ENCODE results near the gene ZFC3H1.

GRCh38 chr12:71671816-71672215 lies 8.2 kb upstream of the ZFC3H1 start:
- no peak for TF ChIP-seq CTCF (IDR thresholded peaks at IDR 0.05)
- no peak for TF ChIP-seq POLR2A (IDR thresholded peaks at IDR 0.05)

Measured in lower leg skin (tissue), 3 donors.